Measurements from ENCODE around the gene ENKD1.

Gene ENKD1

DNA sequence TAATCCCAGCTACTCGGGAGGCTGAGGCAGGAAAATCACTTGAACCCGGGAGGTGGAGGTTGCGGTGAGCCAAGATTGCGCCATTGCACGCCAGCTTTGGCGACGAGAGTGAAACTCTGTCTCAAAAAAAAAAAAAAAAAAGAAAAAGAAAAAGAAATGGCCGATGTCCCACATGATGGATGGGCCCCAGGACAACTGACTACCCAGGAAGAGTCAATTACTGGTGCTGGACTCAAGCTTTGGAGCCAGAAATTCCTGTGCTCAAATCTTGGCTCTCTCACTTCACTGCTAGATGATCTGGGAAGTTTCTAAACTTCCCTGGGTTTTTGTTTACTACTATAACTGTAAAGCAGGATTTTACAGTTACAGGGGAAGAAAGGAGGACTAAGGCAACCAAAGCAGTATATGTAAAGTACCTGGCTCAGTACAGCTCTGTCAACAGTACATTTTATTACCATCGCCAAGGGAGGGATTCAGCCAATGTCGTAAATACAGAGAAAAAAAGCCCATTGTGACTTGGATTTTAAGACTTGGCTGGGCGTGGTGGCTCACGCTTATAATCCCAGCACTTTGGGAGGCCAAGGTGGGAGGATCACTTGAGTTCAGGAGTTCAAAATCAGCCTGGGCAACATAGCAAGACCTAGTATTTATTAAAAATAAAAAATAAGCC, 11.9 kb upstream of the ENKD1 start:
- no peak for DNase-seq

DNA sequence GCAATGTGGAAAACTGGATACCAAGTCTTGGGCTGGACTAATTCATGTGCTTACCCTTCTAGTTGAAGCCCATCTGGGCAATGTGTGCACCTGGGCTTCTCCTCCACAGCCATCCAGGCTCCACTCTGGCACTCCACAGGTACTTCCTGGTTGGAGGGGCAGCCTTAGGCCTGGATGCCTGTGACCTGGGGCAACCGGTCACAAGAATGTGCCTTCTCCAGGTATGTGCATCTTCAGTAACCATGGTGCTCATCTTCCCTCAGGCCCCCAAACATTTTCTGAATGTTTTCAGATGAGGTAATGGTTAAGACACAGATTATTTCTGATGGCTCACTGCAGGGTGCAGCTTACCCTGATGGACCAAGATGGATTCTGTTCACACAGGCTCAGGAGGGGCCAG, 11.2 kb upstream of the ENKD1 start:
- no peak for DNase-seq

DNA sequence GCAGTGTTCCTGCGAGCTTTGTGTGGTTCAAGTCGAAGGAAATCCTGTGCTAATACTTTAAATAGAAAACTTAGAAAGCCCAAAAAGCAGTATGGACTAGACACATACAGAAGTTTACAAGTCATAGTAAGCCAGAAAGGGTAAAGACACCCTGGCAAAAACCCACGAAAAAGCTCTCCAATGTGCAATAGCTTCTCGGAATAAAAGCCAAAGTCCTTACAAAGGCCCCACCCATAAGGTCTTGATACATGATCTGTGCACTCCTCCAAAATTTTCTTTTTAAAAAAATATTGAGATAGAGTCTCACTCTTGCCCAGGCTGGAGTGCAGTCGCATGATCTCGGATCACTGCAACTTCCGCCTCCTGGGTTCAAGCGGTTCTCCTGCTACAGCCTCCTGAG, 10.4 kb upstream of the ENKD1 start:
- DNase-seq, result no peak

GRCh38 chr16:67676516-67676915, 10.0 kb upstream of the ENKD1 start:
- no peak for DNase-seq

GRCh38 chr16:67675999-67676398, 9.4 kb upstream of the ENKD1 start:
- DNase-seq, result no peak

DNA sequence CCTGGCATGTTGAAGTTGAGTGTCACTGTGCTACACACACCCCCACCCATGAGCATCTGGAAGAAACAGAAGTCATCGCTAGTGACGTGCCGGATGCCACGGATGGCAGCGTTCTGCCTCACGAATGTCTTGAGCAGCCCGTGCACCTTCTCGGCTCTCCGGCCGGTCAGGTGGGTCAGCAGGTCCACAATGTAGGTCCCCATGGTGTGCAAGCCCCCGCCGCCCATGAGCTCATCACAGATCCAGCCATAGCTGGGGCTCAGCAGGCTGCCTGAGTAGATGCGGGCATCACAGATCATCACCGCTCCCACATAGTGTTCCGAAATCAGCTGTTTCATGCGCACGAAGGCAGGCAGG, 9.0 kb upstream of the ENKD1 start:
- no peak for DNase-seq

- no peak for DNase-seq
Observed at GRCh38 chr16:67674851-67675578, 8.5 kb upstream of the ENKD1 start.

- DNase-seq, result peak; percentile 46
Observed at GRCh38 chr16:67673712-67674580, 7.4 kb upstream of the ENKD1 start.

- peak; percentile 71 for DNase-seq
Observed at GRCh38 chr16:67672739-67673662, 6.5 kb upstream of the ENKD1 start.

DNA sequence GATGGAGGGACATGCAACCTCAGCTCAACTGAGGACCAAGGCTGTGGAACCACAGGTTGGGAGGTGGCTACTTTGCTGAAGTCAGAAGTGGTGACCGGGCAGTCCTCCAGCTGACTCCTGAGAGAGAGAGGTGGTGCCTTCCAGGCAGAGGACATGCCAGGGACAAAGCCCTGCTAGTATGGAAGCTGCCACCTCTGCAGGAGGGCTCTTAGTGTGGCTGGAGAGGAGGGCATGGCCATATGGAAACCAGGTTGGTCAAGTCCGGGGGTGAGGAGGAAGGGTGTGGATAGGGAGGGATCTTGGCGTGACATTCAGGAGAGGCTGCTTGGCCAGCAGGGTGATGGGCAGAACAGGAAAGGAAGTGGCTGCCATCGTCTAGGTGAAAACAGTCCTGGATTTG, 5.8 kb upstream of the ENKD1 start:
- no peak for DNase-seq

- no peak for DNase-seq
Observed at GRCh38 chr16:67669499-67670101, 3.0 kb upstream of the ENKD1 start.

- no peak for DNase-seq
Observed at GRCh38 chr16:67668495-67669157, 2.1 kb upstream of the ENKD1 start.

DNA sequence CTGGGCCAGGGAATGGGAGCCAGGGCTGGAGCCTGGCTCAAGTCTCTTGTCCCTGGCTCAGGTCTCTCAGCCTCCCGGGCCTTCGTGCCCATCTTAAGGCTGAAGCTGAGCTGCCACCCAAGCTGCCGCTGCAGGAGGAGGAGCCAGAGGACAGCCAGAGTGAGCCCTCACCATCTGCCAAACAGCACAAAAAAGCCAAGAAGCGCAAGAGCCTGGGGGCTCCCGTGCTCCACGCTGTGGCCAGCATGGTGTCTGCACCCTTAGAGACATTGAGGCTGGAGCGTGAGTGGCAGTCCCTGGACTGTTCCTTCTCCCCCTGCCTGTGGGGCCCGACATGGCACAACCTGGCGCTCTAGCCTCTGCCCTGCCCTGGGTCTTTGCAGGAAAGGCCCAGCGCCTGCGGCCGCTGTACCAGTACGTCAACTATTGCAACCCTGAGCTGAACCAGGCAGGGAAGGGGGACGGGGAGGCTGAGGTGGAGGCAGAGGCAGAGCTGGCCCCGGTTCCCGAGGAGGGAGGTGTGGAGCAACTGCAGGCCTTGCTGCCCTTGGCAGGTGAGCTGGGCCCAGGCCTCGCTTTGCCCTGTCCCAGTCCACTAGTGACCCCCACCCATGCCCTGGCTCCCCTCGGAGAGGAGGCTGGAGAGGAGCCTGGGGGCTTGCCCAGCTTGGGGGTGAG, 1.4 kb upstream of the ENKD1 start:
- peak; percentile 94 for DNase-seq

- no peak for DNase-seq
Observed at GRCh38 chr16:67667453-67667816, 885 bp upstream of the ENKD1 start.

DNA sequence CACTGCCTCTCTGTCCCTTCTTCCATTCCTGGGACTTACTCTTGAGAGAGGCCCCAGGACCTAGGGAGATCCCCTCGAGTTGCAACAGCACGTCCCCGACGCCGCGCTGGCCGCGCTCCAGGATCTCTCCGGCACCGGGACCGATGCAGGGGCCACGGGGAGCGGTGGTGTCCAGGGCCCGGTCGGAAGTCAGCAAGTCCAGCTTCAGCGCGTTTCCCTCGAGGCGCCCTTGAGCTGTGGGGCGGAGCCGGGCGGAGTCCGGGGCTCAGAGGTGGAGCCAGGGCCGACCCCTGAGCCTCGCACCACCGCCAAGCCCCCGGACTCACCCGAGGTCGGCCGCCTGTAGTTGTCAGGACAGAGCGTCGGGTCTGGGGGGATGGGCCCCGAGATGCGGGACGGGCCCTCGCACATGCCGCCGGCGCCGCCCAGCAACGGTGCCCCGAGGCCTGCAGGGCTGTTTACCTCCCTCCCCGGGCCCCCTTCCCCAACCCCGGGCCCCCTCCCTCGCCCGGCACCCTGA, 458 bp downstream of the ENKD1 start:
- DNase-seq, result peak; percentile 15

DNA sequence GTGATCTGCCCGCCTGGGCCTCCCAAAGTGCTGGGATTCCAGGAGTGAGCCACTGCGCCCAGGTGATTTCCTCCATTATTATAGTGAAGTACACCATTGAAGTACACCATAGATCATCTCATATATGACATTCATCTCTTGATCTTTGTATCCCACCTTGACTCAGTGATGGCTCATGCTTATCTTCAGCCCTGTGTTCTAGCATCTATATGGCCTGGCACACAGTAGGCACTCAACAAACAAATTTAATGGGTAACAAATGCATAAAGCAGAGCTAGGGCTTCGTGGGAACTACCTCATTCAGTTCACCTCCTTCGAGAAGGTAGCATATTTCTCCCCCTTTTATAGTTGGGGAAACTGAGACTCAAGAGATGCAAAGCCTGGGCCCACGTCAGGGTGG, 952 bp downstream of the ENKD1 start:
- DNase-seq, result no peak

GRCh38 chr16:67664871-67665270, 1.7 kb downstream of the ENKD1 start:
- no peak for DNase-seq

- no peak for DNase-seq
Observed at GRCh38 chr16:67664258-67664657, 2.3 kb downstream of the ENKD1 start.

GRCh38 chr16:67663877-67664222, 2.7 kb downstream of the ENKD1 start:
- no peak for DNase-seq

GRCh38 chr16:67663151-67663876, 3.2 kb downstream of the ENKD1 start:
- DNase-seq, result no peak

Data from fibroblast of skin of back (primary cell).